HTERT RPE-1 (cell line): Measurements from ENCODE around the gene EXD3.

Experiments
- in situ Hi-C: fragments of 300-500 bp; cut with MboI; formaldehyde crosslinking; loops from 4 replicates; pipeline ENCODE4 v1.14.3; 2020; ENCODE audit warnings: low sequenced_read_pairs

Gene EXD3

DNA sequence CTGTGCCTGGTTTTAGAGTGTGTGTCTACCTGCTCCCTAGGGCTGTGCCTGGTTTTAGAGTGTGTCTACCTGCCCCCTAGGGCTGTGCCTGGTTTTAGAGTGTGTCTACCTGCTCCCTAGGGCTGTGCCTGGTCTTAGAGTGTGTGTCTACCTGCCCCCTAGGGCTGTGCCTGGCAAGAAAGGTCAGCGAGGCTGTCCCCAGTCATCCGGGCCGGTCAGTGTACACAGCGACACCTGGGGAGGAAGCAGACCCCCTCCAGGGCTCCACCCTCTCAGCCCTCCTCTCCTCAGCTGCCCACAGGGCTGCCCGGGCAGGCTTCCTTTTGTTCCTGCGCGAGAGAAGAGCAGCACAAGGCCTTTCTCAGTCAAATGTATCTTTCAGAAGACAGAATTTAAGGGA lies 125.0 kb downstream of the EXD3 start:
- in situ Hi-C loops: no loop called here

DNA sequence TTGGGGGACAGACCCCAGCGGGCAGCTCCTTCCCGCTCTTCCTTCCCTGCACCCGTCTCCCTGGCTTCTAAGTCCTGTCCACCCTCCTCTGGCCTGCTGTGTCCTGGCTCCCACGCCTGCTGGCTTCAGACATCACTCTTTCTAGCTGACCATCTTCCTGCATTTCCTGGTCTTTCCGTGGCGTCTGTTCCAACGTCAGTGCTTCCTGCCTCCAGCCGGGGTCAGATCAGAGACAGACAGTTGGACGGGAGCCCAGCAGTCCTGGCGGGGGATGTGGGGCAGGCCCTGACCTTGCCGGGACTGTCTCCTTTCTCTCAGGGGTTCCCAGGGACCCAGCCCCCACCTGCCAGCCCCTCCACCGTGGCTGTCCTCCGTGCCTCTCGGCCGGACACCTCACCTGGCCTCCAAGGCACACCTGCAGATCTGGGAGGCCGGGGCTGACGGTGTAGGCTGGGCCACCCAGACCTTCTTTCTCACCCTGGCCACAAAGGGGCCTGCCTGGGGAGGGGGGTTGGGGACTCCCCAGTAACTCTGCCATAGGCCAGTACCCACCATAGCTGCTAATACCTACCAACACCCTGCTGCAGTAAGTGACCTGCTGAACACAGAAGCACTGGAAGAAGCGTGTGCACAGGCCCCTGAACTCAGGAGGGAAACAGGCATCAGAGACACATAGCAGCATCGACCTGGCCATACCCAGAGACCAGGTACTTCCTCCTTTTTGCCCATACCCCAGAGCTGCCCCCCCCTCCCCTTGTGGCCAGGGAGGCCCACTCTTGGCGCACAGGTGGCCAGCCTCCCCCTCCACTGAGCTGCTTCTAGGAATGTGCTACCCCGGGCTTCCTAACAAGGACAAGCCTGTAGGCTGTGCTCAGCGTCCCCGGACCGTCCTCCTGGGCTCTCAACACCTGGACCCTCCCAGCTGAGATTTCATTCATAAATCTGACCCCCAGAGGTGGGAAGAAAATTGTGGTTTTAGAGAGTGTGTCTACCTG lies 126.0 kb downstream of the EXD3 start:
- in situ Hi-C loops: no loop called here

DNA sequence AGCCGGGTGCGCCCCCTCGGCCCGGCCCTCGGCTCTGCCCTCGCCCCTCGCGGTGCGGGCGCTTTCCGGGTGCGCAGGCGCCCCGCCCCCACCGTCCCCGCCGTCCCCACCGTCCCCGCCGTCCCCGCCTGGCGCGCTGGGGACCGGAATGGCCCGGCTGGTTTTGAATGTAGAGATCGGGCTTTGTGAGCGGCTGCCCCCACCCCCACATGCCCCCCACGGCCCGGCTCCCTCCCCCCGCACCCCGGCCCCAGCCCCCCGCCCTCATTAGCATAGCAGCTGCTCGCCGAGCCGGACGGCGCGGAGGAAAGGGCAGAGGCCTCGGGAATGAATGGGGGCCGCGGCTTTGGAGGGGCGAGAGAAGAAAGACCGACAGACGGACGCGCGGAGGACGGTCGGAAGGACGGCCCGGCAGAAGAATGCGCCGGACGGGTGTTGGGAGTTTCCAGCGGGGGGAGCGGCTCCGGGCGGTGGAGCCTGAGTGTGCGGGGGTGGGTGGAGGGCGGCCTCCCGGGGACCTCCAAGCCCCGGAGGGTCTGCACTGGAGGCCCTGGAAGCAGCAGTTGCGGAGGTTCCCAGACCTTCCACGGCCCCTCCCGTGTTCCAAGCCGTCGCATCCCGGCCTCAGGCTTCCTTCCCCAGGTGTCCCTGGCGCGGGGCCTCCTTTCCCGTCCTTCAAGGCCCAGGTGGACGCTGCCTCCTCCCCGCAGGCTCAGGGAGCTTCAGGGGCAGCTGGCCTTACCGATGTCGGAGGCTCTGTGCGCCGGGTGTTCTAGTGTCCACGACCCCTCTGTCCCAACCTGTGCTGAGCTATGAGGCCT lies 126.9 kb downstream of the EXD3 start:
- in situ Hi-C loops: no loop called here

DNA sequence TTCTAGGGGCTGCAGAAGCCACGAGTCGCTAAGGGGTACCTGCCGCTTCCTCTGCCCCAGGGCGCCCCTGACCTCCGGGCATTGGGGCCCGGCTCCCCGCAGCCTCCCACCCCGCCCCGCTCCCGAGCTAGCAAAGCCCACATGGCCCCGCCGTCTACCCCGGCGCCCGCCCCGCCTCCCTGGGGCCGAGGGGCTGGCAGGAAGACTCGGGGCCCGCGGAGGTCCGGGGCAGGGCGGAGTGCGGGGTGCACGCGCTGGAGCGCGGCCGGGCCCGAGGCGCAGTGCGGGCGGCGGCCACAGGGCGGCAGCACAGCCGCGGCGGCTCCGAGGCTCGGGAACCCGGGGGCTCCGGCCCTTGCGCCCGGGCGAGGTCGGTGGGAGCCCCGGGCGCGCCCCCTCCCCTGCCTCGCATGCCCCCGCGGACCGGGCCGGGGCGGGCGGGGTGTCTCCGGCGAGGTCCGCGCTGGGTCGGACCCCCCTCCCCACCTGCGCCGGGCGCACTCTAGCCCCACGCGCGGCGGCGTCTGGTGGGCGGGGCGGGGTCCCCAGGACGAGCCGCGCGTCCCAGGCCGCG lies 127.6 kb downstream of the EXD3 start:
- in situ Hi-C loops: no loop called here

DNA sequence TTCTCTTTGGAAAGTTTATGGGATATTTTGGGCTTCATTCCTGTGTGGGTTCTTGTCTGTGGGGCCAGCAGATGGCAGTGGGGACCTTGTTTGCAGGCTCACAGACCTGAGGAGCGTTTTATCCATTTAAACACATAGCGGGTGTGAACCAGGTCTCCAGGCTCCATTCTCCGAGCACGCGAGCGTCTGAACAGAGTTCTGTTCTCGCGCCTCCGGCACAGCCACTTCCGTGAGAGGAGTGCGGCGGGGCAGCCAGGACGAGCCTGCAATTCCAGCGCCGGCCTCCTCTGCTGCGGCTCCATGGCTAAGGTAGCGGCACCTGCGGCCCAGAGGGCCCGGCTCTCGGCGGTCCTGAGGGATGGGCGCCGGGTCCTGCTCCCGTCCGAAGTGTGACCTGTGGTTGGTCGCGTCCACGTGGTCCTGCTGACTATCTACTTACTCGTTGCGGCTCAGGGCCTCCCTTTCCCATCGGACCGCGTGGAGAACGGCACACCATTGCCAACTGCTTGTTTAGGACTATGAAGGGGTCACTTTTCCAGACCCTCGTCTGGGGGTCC lies 128.2 kb downstream of the EXD3 start:
- in situ Hi-C loops: no loop called here

DNA sequence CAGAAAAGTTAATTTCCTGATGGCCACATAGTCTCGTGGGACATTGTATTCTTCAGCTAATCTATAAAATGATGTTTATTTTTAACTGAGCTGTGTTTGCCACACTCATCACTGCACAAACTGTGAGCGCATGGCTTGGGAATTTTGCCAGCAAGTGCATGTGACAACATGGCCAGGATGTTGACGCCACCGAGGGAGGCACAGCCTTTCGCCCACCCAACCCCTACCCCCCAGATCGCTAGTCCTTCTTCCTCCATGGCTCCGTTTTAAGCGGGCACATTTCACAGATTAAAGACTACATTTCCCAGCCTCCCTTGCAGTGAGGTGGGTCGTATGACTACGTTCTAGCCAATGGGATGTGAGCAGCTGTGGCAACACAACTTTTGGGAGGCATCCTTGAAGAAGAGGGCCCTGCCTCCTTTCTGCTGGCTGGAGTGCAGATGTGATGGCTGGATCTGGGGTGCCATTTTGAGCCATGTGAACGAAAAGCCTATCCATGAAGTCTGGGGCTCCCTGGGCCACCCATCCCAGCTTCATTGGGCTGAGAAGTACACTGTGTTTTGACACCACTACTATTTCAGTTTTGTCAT lies 128.8 kb downstream of the EXD3 start:
- in situ Hi-C loops: no loop called here

DNA sequence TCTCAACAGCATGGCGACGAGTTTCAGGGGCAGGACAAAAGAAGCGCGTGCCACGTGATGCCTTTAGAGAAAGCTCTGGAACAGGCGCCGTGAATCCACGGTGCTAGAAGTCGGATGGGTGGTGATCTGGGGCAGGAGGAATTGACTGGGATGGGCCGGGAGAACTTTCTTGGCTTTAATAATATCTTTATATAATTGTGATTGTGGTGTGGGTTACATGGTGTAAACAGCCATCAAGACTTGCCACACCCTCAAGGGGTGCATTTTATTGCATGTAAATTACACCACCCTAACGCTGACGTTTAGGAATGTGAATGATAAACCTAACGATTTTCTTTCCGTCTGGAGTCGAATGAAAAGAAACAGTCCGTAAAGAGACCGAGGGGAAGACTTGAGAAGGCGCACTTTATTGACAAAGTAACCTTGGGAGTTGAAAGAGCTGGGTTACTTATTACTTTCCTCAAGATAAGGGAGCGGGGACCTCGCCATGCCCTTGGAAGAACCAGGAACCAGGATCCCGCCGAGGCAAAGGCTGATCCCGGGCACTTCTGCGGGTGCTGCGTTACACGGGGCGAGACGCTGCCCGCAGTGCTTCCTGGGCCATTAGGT lies 129.4 kb downstream of the EXD3 start:
- in situ Hi-C loops: no loop called here

DNA sequence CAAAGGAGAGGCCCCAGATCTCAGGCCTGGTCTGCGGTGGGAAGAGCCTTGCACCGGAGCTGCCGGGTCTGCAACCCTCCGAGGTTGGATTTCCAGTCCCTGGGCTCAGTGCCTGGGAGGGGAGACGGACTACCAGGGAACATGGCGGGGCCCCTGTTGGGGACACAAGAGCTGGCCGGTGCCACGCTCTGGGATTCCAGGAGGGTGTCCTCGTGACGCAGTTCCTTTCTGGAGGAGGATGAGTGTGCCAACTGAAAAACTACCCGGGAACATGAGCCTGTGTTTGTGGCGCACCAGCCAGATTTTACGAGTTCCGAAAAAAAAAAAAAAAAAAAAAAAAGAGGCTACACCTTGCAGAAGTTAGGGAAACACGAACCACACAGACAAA lies 129.9 kb downstream of the EXD3 start:
- in situ Hi-C loops: no loop called here

DNA sequence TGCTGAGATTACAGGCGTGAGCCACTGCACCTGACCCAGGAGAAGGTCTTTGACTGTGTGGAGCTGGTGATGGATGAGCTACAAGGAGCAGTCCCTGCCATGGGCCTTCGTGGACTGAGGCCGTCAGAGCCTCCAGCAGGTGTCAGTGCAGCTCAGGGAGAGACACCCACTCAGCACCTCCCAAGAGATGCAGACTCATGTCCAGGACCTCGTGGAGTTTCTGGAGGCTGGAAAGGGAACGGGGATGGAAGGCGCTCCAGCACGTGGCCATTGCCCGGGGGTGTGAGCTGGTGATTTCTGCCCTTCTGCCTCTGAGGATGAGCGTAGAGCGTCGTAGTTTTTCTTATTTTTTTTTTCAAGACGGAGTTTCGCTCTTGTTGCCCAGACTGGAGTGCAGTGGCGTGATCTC lies 136.0 kb downstream of the EXD3 start:
- in situ Hi-C loops: no loop called here

DNA sequence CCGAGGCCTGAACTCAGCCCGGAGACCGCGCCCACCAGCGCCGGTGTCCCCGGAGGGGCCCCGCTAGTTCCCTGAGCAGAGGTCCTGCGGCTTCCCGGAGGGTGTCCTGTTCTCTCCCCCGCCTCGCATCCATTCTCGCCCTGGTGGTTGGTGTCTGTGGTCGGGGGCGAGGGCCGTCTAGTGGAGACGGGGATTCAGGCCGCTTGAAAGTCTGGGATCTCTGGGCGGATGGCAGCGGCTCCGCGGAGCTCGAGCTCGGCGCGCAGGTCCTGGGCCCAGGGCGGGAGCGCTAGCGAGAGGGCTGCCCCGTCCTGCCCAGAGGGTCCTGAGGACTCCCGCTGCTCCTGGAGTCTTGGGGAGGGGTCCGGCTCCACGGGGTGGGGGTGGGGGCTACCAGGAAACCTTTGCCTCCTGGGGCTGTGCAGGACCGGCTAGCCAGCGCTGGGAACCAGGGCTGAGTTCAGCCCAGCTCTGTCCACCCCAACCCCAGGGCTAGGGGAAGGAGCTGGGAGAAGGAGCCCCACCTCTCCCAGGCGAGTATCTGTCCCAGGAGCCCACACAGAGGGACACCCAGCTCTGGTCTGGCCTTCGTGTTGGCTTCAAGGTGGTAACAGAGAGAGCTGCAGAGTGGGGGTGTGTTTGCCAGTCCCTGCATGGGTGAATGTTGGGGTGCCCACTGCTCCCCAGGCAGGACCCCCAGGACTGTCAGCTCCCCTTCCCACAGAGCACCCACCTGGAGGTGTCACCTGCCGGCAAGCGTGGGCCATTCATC lies 141.4 kb downstream of the EXD3 start:
- in situ Hi-C loops: no loop called here

DNA sequence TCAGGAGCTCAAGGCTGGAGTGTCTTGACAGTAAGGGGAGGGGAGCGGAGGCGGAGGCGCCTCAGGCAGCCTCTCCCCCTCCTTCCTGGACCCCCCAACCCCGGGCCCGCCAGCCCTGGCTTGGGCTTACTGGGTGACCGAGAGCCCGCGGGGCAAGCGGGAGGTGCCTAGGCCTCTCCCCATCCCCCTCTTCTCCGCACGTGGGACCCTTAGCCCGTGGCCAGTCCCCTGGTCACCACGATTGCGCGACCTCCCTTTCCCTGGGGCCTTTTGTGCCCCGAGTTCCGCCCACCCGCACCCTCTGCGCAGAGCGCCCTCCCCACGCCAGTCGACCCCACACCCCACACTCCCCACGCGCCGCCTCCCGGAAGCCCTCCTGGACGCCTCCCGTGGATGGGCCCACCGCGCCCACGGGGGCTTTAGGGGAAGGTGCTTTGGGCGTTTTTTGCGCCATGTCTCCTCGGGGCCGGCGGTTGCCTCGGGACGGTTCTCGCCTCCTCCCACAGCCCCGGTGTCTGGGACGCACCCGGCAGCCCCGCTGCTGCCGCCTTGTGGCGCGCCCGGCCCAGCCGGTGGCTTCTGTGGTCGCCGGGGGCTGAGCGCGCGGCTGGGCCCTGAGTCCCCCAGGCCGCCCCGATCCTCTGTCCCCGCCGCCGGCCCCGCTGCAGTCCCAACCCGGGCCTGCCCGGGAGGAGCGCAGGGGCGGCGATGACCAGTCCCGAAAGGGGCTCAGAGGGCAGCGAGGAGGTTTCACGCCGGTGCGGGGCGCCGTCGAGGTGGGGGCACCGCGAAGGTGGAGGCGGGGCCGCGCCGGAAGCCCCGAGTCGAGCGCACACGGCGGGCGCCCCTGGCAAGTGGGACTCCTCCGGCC lies 142.3 kb downstream of the EXD3 start:
- in situ Hi-C loops: no loop called here

DNA sequence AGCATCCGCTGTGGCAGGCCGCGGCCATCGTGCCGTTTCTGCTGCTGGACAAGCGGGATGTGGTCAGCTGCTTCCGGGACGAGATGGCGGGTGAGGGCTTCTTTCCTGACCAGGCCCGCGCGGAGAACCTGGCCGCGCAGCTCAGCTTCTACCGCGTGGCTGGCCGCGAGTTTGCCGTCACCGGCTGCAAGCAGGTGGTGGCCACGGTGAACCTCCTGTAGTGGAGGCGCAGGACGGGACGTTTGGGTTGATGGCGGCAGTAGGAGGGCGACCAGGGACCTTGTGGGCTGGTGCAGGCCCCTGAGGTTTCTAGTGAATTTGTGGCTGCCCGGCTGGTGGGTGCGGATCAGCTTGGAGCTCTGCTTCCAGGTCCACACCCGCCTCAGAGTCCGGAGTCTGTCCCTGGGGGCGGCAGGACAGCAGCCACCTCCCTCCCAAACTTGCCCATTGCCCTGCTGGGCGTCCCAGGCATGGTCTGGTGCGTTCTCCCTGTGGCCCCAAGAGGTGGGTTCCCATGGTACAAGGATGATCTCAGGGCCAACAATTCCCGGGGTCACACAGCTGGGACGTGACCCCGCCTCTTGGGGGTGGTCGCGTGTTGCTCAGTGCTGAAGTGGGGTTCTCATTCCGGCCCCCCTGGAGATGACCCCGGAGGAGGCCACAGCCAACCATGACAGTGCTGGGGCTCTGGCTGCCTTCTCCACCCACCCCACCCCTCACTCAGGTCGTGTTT lies 143.1 kb downstream of the EXD3 start:
- in situ Hi-C loops: no loop called here

DNA sequence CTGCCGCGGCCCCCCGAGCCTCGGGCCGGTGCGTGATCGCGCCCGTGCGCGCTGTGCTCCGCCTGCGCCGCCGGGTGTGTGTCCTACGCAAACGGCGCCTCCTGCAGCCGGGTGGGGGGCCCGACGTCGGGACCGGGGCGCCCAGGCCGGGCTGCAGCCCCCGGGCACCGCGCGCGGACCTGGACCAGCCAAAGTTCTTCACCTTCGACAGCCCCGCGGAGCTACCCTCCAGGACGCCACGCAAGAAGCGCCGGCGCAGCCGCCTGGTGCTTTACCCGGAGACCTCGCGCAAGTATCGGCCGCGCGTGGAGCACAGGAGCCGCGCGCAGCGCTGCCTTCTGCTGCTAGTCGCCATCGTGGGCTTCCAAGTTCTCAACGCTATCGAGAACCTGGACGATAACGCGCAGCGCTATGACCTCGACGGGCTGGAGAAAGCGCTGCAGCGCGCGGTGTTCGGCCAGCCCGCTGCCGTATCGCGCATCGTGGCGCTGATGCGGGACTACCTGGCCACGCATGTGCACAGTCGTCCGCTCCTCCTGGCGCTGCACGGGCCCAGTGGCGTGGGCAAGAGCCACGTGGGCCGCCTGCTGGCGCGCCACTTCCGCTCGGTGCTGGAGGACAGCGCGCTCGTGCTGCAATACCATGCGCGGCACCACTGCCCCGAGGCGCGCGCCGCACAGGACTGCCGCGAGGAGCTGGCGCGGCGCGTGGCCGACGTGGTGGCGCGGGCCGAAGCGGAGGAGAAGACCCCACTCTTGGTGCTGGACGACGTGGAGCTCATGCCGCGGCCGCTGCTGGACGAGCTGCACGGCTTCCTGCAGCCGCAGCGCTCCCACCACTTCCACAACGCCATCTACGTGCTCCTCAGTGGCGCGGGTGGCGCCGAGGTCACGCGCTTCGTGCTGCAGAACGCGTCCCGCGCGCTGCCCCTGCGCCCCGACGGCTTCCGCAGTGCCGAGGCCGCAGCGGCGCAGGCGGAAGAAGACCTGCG lies 143.9 kb downstream of the EXD3 start:
- in situ Hi-C loops: no loop called here

DNA sequence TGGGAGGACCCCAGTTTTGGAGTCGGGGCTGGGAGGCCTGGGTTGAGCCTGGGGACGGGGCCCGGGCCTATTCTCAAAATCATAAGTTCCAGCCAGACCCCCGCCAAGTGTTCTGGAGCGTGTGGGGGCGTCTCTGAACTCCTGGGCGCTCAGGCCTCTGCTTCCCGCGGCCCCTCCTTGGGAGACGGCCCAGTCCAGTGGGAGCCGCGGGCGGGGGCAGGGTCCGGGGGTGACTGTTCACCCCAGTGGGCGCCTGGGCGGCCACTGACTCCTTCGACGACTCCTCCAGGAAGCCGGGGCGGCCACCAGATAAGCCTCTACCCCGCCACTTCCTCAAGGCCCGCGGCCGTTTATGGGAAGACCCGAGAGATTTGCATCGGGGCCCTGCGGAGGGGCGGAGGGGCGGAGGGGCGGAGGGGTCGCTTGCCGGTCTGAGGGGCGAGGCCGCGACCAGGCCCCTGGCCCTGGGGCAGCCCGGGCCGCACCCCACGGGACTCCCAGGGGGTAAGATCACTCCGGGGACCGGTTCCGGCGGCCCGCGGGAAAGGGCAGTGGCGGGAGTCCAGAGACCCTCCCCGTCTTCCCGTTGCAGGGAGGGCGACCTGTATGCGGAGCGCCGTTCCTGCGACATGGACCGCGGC lies 144.8 kb downstream of the EXD3 start:
- in situ Hi-C loops: no loop called here

DNA sequence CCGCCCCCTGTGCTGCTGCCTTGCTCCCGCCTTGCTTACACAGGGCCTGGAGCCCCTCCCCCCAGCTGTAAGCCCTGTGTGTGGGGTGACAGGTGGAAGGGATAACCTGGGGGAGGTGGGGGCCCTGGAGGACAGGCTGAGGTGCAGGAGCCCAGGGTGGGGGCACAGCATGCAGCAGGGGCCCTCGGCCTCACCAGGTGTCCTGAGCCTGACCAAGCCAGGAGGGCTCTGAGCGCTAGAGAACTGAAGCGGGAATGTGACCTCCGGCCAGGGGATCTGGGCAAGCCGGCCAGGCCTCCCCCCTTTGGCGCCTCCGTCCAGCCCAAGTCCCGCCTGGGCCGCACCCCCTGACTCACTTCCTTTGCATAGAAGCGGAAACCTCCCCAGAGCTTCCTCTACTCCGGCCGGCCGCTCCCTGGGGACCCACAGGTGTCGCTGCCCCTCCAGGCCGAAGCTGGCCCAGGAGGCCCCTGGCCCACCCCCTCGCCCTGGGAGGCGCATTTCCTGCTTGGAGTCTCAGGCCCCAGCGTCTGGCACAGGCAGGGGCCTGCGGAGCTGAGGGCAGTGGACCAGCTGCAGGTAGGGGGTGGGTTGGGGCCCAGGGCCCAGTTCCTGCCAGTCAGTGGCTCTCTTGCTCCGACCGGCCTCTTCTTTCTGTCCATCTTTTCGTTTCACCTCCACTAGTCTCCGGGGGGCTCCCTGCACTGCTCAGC lies 145.5 kb downstream of the EXD3 start, which contains the start of gene TOR4A:
TSS of gene TOR4A (plus strand) at position 398 of the 713 bp plus-strand sequence. CDS start 964 bp downstream, outside the sequence.
- in situ Hi-C loops: no loop called here
